Smooth muscle cell (in vitro differentiated cells): Measurements from ENCODE around the gene HBZ. TPM values are rescaled to one million over a fixed set of nuclear protein-coding genes. Genes with fewer than 3 reads are reported as not detected.

Experiments used
- DNase-seq: peaks from one replicate; lab custom pipeline; 2025; ENCODE audit not compliant: unreplicated experiment; lab: John Stamatoyannopoulos, UW
- H2AFZ ChIP-seq: fragments of 200-600 bp; sonication (generic); 2 replicates; pipeline ENCODE4 v1.6.0; 2016; ENCODE audit warnings: antibody characterized with exemption, low read depth, mild to moderate bottlenecking
- H3F3A ChIP-seq: fragments of 200-600 bp; sonication (generic); 2 replicates; pipeline ENCODE4 v1.6.0; 2017; ENCODE audit warnings: antibody characterized with exemption, low read depth
- H3K27ac ChIP-seq: fragments of 200-600 bp; sonication (generic); 2 replicates; pipeline ENCODE4 v1.5.1; 2016; ENCODE audit warnings: low read depth, mild to moderate bottlenecking
- H3K27me3 ChIP-seq: fragments of 200-600 bp; sonication (generic); 2 replicates; pipeline ENCODE4 v1.6.1; 2016; ENCODE audit warnings: low read depth, mild to moderate bottlenecking
- H3K36me3 ChIP-seq: fragments of 200-600 bp; sonication (generic); 2 replicates; pipeline ENCODE4 v1.5.1; 2016; ENCODE audit warnings: low read depth
- H3K4me1 ChIP-seq: fragments of 200-600 bp; sonication (generic); 2 replicates; pipeline ENCODE4 v1.5.1; 2016; ENCODE audit warnings: low read depth
- H3K4me2 ChIP-seq: fragments of 200-600 bp; sonication (generic); 2 replicates; pipeline ENCODE4 v1.6.0; 2016; ENCODE audit warnings: mild to moderate bottlenecking
- H3K4me3 ChIP-seq: fragments of 200-600 bp; sonication (generic); 2 replicates; pipeline ENCODE4 v1.5.1; 2016; ENCODE audit warnings: mild to moderate bottlenecking
- H3K79me2 ChIP-seq: fragments of 200-600 bp; sonication (generic); 2 replicates; pipeline ENCODE4 v1.6.0; 2016; ENCODE audit warnings: low read depth, mild to moderate bottlenecking
- H3K9ac ChIP-seq: fragments of 200-600 bp; sonication (generic); 2 replicates; pipeline ENCODE4 v1.6.0; 2016; ENCODE audit warnings: low read depth
- H3K9me3 ChIP-seq: fragments of 200-600 bp; sonication (generic); replicated peaks from 2 replicates; pipeline ENCODE4 v1.5.1; 2016; ENCODE audit warnings: low read depth
- H4K20me1 ChIP-seq: fragments of 200-600 bp; sonication (generic); 2 replicates; pipeline ENCODE4 v1.6.0; 2016; ENCODE audit warnings: low read depth
- WGBS: methylation state at CpG from one replicate; pipeline ENCODE4 v1.1.7; 2016; ENCODE audit warnings: low lambda C conversion rate; 5-methylcytosine and 5-hydroxymethylcytosine counted together
- polyA plus RNA-seq: library from polyadenylated mRNA; unstranded; fragments of >200 nt; fragmentation: Nextera tagmentation; extraction: Ambion mirVana; gene quantifications from 2 replicates; pipeline ENCODE4 v1.2.1, GENCODE V29; 2016
- total RNA-seq: library from RNA; depleted of rRNA; stranded (reverse); fragments of >200 nt; gene quantifications from 2 replicates; pipeline ENCODE4 v1.2.3, GENCODE V29; 2014
- TF ChIP-seq, protein P1 (sequence below): fragments of 200-600 bp; sonication (generic); IDR thresholded peaks from 2 replicates; pipeline ENCODE4 v1.5.1; 2017; ENCODE audit warnings: borderline replicate concordance, mild to moderate bottlenecking, antibody characterized with exemption; ENCODE audit not compliant: insufficient read depth, poor library complexity, severe bottlenecking

Gene HBZ
- total and polyA plus RNA-seq, 2 experiments from 2014 or later: not detected

DNA sequence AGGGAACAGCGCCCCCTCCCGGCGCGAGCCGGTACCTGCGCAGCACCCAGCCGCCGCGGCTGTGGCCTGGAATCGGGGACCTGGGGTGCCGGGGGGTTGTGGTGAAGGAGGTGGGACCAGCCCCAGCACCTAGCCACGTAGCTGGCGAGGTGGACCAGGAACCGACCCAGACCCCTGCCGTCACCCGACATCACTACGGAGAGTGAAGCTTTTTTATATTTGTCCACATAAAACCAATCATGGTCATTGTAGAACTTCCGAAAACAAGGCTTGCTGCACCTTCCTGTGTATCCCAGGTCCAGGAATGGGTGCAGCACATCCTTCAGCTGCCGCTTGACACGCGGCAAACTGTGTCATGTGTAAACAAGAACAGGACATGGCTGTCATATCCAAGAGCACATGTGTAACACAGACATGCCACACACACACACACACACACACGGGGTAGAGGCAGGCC, 29.1 kb downstream of the HBZ start:
- 24% methylated on average over 22 of the region's 22 CpGs for WGBS
- Histone ChIP-seq H3K4me1 (peaks cover 9% of the 10 kb centered on the region), H3K27ac (no peak overlapping the region), H3K79me2 (no peaks in the 10 kb centered on the region), H3K4me2 (peak overlapping the region; percentile 89), H3F3A (no peaks in the 10 kb centered on the region), H3K27me3 (peaks cover 39% of the 10 kb centered on the region), H3K36me3 (no peaks in the 10 kb centered on the region), H4K20me1 (peaks cover 34% of the 10 kb centered on the region), H3K4me3 (no peak overlapping the region), H3K9ac (no peak overlapping the region), H3K9me3 (no peaks in the 10 kb centered on the region), H2AFZ (no peak overlapping the region)
- DNase-seq: peak; percentile 43
- TF ChIP-seq, protein P1, sequence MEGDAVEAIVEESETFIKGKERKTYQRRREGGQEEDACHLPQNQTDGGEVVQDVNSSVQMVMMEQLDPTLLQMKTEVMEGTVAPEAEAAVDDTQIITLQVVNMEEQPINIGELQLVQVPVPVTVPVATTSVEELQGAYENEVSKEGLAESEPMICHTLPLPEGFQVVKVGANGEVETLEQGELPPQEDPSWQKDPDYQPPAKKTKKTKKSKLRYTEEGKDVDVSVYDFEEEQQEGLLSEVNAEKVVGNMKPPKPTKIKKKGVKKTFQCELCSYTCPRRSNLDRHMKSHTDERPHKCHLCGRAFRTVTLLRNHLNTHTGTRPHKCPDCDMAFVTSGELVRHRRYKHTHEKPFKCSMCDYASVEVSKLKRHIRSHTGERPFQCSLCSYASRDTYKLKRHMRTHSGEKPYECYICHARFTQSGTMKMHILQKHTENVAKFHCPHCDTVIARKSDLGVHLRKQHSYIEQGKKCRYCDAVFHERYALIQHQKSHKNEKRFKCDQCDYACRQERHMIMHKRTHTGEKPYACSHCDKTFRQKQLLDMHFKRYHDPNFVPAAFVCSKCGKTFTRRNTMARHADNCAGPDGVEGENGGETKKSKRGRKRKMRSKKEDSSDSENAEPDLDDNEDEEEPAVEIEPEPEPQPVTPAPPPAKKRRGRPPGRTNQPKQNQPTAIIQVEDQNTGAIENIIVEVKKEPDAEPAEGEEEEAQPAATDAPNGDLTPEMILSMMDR: peak; percentile 94

DNA sequence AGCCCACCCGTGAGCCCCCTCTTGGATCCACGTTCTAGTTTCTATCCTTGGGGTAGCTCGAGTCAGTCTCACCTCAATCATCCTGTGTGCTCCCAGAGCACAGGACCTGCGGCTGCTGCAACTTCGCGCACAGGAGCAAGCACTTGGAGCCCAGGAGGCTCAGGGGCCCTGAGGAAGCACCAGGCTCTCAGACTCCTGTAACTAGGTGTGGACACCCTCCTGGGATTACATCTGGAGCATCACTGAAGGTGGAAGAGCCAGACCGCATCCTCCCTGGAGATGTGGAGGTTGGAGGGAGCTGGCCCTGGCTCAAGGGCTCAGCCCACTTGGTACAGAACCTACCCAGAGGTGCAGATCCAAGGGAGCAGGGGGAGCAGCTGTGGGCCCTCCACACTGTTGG, 30.6 kb downstream of the HBZ start:
- no peak overlapping the region for H3K4me3 ChIP-seq
- TF ChIP-seq, protein P1: no peak
- WGBS: 96% methylated on average over 7 of the region's 7 CpGs

DNA sequence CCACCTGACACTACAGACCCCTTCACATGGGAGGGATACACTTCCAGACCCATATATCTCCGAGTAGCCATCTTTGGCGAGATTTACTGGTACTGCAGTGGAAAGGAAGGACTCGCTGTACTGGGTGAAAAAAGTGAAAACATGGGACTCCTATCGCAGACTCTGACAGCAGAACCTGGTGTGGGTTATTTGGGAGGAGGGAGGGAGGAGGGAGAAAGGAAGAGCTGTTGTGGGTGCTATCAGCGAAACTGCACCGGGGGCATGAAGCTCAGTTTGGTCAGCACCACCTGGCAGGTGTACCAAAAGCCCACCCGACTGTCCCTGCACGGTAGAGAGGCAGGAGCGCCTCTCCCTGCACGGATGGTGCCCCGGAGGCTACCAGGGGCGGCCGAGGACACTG, 32.8 kb downstream of the HBZ start:
- WGBS: 96% methylated on average over 13 of the region's 13 CpGs
- Histone ChIP-seq H3K36me3 (no peaks in the 10 kb centered on the region), H3K4me2 (no peak overlapping the region), H3K4me3 (no peak overlapping the region), H3K27ac (no peak overlapping the region), H3K27me3 (peaks cover 7% of the 10 kb centered on the region), H3K4me1 (peaks cover 9% of the 10 kb centered on the region), H3K9me3 (no peaks in the 10 kb centered on the region), H2AFZ (no peak overlapping the region), H4K20me1 (peaks cover 60% of the 10 kb centered on the region), H3F3A (no peaks in the 10 kb centered on the region), H3K9ac (no peak overlapping the region), H3K79me2 (no peaks in the 10 kb centered on the region)
- no peak for DNase-seq
- TF ChIP-seq, protein P1: no peak

More for the DNA sequence above, 30.6 kb downstream of the HBZ start:
- peaks cover 9% of the 10 kb centered on the region for H3K4me1 ChIP-seq
- no peaks in the 10 kb centered on the region for H3K9me3 ChIP-seq
- no peak overlapping the region for H3K4me2 ChIP-seq
- H3K9ac ChIP-seq: no peak overlapping the region
- peaks cover 29% of the 10 kb centered on the region for H3K27me3 ChIP-seq
- no peak overlapping the region for H3K27ac ChIP-seq
- H3K79me2 ChIP-seq: no peaks in the 10 kb centered on the region
- no peaks in the 10 kb centered on the region for H3K36me3 ChIP-seq
- H2AFZ ChIP-seq: no peak overlapping the region
- no peaks in the 10 kb centered on the region for H3F3A ChIP-seq
- DNase-seq: no peak
- peaks cover 44% of the 10 kb centered on the region for H4K20me1 ChIP-seq

DNA sequence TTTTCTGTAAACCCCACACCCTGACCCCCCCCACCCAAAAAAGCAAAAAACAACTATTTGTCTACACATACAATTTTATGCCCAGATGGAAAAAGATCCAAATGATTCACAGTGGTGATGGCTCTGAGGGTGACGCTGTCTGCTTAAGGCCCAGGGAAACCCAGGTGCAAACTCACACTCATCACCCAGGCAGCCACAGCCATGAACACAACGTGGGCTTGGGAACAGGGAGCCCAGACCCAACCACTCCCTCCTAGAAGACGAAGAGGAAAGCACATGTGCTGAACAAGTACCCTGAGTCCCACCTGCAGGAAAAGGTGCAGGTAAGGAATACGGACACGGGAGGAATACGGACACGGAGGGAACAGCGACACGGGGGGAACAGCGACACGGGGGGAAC, 33.2 kb downstream of the HBZ start:
- no peaks in the 10 kb centered on the region for H3F3A ChIP-seq
- no peak overlapping the region for H3K9ac ChIP-seq
- H3K36me3 ChIP-seq: no peaks in the 10 kb centered on the region
- H4K20me1 ChIP-seq: peaks cover 60% of the 10 kb centered on the region
- peaks cover 6% of the 10 kb centered on the region for H3K4me1 ChIP-seq
- no peak overlapping the region for H2AFZ ChIP-seq
- H3K9me3 ChIP-seq: no peaks in the 10 kb centered on the region
- no peak overlapping the region for H3K27ac ChIP-seq
- no peak overlapping the region for H3K4me2 ChIP-seq
- no peaks in the 10 kb centered on the region for H3K79me2 ChIP-seq
- peaks cover 5% of the 10 kb centered on the region for H3K27me3 ChIP-seq
- DNase-seq: no peak
- TF ChIP-seq, protein P1: no peak
- no peak overlapping the region for H3K4me3 ChIP-seq
- WGBS: 91% methylated on average over 8 of the region's 11 CpGs
